Dedifferentiated amniotic fluid mesenchymal stem cell (primary cell): ENCODE measurements around the gene MLC1.

Source experiments
- DNase-seq: peaks from one replicate; pipeline ENCODE4 v3.0.0-alpha.2; 2016; ENCODE audit errors: extremely low spot score

MLC1 gene

GRCh38 chr22:50058061-50058905 lies 26.9 kb downstream of the MLC1 start, which contains the start of gene TTLL8:
TSS of gene TTLL8 (minus strand) at chr22:50058298.
- DNase-seq: no peak

DNA sequence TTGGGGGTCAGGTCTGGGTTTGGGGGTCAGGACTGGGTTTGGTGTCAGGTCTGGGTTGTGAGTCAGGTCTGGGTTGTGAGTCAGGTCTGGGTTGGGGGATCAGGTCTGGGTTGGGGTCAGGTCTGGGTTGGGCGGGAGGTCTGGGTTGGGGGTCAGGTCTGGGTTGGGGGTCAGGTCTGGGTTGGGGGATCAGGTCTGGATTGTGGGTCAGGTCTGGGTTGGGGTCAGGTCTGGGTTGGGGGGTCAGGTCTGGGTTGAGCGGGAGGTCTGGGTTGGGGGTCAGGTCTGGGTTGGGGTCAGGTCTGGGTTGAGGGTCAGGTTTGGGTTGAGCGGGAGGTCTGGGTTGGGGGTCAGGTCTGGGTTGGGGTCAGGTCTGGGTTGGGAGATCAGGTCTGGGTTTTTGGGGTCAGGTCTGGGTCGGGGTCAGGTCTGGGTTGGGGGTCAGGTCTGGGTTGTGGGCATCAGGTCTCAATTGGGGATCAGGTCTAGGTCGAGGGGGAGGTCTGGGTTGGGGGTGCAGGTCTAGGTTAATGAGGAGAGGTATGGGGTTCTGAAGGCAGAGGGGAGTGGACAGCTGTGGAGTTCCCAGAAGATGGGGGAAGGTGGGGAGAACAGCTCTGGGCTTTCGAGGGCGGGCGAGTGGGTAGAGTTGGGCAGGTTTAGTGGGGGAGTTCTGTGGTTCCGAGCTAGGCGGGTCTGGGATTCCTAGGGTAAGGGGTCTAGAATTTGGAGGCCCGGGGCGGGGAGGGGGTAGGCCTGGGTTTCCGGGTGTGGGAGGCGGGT lies 27.8 kb downstream of the MLC1 start:
- no peak for DNase-seq

- no peak for DNase-seq
Measured at GRCh38 chr22:50056214-50056972, 28.8 kb downstream of the MLC1 start.

DNA sequence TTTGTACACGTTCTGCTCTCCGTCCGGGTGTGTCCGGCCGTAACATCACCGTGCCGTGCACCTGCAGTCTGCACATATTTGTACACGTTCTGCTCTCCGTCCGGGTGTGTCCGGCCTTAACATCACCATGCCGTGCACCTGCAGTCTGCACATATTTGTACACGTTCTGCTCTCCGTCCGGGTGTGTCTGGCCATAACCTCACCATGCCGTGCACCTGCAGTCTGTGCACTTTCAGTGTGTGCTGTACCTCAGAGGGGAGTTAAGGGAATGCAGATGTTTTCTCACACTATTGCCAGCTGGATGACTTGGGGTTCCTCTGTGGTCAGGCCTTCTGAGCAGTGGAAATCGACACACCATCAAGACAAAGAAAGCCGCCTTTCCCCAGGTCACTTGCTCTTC lies 31.4 kb downstream of the MLC1 start:
- DNase-seq: no peak

DNA sequence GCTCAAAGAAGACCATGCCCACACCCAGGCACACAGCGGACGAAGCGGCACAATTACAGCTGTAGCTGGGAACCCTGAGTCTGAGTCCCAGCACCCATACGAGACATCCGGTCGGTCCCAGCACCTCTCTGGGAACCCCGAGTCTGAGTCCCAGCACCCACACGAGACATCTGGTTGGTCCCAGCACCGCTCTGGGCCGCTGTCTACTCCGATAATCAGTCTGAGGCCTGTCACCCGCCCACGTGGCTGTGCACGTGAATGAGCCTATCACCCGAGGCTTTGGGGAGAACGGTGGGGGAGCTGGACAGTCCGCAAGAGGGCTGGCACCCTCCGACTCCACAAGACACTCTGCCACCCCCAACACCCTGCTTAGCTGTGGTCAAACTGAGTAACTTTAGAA lies 33.3 kb downstream of the MLC1 start:
- no peak for DNase-seq

DNA sequence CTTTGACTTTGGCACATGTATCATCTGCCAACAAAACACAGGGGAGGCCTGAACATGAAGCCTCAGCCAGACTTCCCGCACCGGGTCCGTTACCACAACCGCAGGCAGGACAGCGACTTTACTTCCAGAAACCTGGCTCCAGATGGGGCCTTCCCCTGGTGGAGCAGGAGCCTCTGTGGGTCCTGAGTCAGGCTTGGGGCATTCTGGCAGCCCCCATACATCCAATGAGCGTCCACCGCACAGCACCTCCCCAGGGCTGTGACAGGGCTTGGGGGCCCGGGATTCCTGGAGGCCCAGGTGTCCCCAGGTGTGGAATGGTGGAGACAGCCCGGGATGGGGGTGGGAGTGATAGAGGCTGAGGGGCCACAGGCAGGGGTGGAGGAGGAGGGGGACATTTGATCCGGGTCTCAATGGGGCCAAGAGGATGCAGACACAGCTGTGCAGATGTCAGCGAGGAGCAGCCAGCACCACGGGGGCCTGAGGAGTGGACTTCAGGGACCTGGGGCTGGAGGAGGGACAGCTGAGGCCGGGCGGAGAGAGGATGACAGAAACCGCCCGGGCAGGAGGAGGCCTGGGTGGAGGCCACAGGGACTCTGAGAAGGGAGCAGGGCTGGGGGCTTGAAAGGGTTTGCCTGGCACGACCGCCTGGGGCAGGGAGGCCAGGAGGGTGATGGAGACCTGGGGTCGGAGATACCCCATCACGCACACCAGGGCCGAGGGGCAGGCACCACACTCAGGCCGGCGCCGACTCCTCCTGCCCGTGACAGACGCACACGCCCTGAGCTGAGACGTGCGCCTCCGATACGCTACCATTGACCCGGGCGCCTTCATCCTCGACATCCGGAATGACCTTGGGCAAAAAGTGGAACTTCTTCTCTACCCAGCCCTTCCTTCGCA lies 35.7 kb downstream of the MLC1 start:
- no peak for DNase-seq

DNA sequence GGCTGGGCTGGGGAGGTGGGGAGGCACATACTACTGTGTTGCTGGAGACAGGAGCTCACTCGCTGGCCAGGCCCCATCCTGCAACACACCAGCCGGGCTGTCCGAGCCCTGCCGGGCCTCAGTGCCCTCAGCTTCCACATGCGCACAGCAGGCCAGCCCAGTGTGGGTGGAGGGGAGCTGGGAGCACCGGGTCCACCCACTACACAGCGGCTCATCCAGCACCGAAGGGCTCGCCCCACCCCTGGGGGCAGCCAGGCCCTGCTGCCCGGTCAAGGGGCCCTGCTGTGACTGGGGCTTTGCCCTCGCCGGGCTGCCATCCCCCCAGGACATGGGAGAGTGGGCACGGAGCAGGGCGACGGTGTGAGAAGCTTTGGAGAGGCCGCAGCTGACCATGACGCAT lies 36.4 kb downstream of the MLC1 start:
- DNase-seq: no peak

GRCh38 chr22:50048061-50048765 lies 37.0 kb downstream of the MLC1 start:
- no peak for DNase-seq

- DNase-seq: no peak
Measured at GRCh38 chr22:50047346-50047745, 37.9 kb downstream of the MLC1 start.

DNA sequence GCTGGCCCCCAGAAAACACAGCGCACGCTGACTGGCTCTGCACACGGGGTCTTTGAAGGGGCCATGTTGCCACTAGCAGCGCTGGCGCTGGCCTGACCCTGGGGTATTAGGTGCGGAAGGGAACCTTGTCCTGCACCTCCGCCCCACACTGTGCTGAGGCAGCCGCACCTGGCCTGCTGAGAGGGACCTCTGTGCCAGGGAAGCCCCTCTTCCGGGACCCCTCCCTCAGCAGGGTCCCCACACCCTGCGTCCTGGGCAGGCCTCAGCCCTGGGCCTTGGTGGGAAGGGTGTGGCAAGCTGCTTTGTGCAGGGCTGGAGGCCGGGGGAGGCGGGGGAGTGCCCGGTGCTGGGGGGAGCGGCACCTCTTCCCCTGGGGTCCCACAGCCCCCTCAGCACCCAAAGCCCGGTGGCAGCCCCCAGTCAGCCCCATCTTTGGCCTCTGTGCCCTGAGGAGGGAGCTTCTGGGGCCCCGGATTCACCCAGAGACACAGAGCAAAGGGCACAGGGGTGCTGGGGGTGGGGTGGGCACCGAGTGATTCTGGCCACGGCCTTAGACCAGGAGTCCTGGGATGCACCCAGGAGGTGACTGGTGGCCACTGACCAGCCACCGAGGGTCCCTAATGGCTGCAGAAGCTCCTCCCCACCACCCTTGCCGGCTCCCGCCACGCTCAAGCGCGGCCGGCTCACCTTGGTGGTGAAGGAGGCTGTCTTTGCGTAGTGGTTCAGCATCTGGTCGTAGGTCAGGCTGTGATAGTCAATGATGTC lies 38.6 kb downstream of the MLC1 start:
- no peak for DNase-seq

- DNase-seq: no peak
Measured at GRCh38 chr22:50046019-50046415, 39.2 kb downstream of the MLC1 start.

- no peak for DNase-seq
Measured at GRCh38 chr22:50045211-50046018, 39.8 kb downstream of the MLC1 start.

DNA sequence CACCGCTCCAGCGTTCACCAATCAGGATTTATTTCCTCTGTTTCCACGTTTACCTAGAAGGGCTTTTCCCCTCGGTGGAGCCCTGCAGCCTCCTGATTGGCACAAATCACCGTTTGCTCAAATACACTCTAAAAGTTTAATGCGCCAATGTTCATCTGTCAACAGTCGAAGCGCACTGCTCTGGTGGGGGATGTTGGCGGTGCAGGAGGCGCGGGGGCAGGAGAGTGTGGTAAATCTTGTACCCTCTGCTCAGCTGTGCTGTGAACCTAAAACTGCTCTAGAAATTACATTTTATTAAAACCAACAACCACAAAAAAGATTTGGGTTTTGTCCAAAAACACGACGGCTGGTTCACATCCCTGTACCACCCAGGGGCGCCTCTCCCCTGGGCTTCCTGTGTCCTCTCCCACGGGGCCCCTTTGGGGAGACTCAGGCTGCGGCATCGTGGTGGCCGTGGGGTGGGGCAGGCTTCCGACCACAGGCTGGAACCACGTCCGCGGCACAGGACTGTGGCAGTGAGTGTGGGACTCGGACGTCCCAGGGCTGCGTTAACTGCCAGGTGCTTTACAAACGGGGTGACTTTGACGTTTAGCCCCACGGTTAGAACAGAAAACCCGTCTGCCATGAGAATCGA lies 40.6 kb downstream of the MLC1 start:
- DNase-seq: no peak

DNA sequence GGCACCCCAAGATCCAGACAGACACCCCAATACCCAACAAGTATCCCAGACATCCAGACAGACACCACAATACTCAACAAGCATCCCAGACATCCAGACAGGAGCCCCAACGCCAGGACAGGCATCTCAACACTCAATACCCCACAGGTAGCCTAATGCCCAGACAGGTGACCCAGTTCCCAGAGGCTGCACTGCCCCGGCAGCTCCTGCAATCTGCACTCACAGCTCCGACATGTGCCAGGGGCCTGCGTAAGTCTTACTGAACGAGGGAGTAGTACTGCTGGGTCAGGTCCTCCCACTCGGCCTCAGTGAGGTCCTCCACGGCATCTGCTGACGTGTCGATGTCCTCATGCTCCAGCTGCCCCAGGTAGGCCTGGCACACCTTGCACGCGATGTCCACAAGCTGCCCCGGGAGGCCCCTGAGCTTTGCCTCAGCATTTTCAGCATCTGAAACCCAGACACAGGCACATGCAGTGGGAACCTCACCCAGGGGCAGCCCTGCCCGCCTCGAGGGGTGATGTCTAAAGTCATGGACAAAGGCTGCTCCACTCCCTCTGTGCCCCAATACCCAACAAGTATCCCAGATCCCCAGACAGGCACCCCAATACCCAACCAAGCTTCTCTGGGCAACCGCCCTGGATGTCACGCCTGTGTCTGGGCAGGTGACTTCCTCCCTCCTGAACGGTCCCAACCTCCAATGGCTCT lies 43.7 kb downstream of the MLC1 start:
- no peak for DNase-seq

DNA sequence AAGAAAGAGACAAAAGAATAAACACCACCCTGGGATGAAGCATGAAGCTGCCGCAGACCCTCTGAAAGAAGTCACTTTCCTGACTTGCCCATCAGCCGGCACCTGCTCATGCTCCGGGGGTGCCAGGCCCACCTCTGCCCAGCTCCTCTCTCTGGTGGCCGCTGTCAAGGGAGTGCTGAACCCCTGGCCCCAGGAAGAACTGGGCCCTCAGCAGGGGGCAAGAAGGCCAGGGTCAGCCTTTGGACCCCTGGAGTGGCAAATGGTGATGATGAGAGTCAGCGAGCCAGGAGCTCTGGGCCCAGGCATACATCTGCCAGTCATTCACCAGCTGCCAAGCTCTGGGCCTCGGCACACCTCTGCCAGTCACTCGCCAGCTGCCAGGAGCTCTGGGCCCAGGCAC lies 44.5 kb downstream of the MLC1 start:
- DNase-seq: no peak

- no peak for DNase-seq
Measured at GRCh38 chr22:50039669-50040443, 45.4 kb downstream of the MLC1 start.
